GM12892 (cell line): Measurements from ENCODE around the gene ZFAND2A.

ENCODE experiments used
- DNase-seq: peaks from one replicate; pipeline ENCODE4 v3.0.0; 2011; ENCODE audit not compliant: insufficient read length
- FAIRE-seq: peaks from 2 replicates; lab custom pipeline; 2011; peaks lifted over from hg19 to GRCh38; lab: Jason Lieb, UNC
- POLR2A ChIP-seq: IDR thresholded peaks from 2 replicates; pipeline ENCODE4 v1.6.1; 2011; ENCODE audit warnings: low read depth, low read length, control low read depth
- POLR2AphosphoS5 ChIP-seq: IDR thresholded peaks from 2 replicates; pipeline ENCODE4 v1.6.1; 2011; ENCODE audit warnings: low read depth, low read length, control low read depth
- TAF1 ChIP-seq: IDR thresholded peaks from 2 replicates; pipeline ENCODE4 v1.6.1; 2011; ENCODE audit warnings: low read depth, mild to moderate bottlenecking, control low read depth, low read length, borderline replicate concordance

Gene ZFAND2A

DNA sequence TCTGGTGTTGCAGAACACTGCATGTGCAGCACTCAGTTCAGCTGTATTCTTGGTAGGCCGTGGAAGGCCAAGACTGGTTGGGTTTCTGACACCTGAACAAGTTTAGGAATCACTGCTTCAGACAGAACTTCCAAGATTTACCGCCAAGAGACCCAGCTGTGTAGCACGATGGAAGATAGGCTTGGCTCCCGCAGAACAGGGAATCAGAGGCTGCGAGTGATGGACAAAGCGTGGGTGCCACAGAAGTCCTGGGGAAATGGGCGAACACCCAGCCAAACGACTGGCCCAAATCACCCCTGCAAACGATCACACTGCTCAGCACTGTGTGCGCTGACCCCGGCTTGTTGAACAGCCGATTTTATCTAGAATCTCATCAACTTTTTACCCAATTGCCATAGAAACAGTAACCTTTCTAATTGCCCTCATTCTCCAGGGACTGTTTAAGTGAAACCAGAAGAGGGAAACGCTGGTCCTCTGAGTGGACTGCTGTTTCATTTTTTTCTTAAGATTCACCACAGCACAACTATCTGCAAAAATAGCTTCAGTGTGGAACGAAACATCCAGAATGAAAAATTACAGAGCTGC lies 17.9 kb downstream of the ZFAND2A start:
- DNase-seq (no peak), FAIRE-seq (no peak)
- TF ChIP-seq TAF1 (no peak), POLR2AphosphoS5 (no peak), POLR2A (no peak)

DNA sequence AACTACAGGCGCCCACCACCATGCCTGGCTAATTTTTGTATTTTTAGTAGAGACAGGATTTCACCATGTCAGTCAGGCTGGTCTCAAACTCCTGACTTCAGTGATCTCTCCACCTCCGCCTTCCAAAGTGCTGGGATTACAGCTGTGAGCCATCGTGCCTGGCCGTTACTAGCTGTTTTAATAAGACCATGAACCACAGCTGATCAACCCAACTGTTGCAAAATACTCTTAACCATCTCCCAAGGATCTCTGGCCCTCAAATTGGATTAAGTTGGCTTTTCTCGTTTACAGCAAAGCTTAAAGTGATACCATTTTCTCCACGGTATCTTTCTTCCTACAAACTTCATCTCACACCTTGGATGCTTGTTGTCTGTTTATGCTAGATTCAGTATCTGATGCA lies 18.3 kb downstream of the ZFAND2A start:
- no peak for FAIRE-seq
- no peak for TF ChIP-seq POLR2AphosphoS5
- TF ChIP-seq TAF1 = no peak
- TF ChIP-seq POLR2A = no peak

GRCh38 chr7:1140476-1141104 lies 19.4 kb downstream of the ZFAND2A start:
- TF ChIP-seq POLR2AphosphoS5 (no peak), TAF1 (no peak)
- no peak for FAIRE-seq
- DNase-seq = no peak

More for the DNA sequence above, 18.3 kb downstream of the ZFAND2A start:
- no peak for DNase-seq

GRCh38 chr7:1137517-1138167 lies 22.4 kb downstream of the ZFAND2A start:
- FAIRE-seq (no peak), DNase-seq (no peak)
- TF ChIP-seq POLR2A (peak; percentile 49; the same call in 1 of the 2 replicates), TAF1 (no peak), POLR2AphosphoS5 (no peak)

- FAIRE-seq (no peak), DNase-seq (no peak)
Observed at GRCh38 chr7:1136841-1137516, 23.0 kb downstream of the ZFAND2A start.

GRCh38 chr7:1134951-1135350 lies 25.0 kb downstream of the ZFAND2A start:
- no peak for DNase-seq
- no peak for FAIRE-seq
- TF ChIP-seq POLR2A (no peak), POLR2AphosphoS5 (no peak), TAF1 (no peak)

More at GRCh38 chr7:1136841-1137516, 23.0 kb downstream of the ZFAND2A start:
- TF ChIP-seq POLR2A = no peak
- no peak for TF ChIP-seq TAF1
- no peak for TF ChIP-seq POLR2AphosphoS5

DNA sequence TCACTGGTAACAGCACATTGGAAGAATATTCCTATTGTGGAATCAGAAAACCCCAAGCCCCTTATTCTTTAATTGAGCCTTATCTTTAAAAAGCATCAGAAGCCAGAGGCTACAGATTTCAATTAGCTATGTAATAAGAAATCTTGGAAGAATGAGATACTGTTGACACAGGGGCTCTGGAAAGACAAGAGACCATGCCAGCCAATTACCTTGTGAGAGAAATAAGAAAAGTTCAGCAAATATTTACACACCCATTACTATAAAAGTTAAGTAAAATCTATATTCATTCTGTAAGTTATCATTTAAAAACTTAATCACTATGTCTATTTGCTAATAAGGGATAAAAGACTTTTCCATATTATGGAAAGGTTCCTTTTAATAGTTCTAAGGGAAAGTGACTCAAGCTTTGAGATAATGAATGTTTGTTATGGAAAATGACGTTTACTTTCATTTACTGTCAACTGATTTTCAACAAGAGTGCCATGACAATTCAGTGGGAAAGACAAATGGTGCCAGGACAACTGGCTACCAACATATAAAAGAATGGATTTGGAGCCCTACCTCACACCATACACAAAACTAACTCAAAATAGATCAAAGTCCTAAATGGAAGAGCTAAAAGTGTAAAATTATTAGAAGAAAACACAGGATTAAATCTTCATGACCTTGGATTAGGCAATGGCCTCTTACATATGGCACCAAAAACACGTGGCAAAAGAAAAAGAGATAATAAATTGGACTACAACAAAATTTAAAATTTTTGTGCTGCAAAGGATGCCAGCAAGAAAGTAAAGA lies 28.3 kb downstream of the ZFAND2A start:
- FAIRE-seq (no peak), DNase-seq (no peak)
- TF ChIP-seq POLR2A = no peak
- no peak for TF ChIP-seq TAF1
- TF ChIP-seq POLR2AphosphoS5 = no peak

DNA sequence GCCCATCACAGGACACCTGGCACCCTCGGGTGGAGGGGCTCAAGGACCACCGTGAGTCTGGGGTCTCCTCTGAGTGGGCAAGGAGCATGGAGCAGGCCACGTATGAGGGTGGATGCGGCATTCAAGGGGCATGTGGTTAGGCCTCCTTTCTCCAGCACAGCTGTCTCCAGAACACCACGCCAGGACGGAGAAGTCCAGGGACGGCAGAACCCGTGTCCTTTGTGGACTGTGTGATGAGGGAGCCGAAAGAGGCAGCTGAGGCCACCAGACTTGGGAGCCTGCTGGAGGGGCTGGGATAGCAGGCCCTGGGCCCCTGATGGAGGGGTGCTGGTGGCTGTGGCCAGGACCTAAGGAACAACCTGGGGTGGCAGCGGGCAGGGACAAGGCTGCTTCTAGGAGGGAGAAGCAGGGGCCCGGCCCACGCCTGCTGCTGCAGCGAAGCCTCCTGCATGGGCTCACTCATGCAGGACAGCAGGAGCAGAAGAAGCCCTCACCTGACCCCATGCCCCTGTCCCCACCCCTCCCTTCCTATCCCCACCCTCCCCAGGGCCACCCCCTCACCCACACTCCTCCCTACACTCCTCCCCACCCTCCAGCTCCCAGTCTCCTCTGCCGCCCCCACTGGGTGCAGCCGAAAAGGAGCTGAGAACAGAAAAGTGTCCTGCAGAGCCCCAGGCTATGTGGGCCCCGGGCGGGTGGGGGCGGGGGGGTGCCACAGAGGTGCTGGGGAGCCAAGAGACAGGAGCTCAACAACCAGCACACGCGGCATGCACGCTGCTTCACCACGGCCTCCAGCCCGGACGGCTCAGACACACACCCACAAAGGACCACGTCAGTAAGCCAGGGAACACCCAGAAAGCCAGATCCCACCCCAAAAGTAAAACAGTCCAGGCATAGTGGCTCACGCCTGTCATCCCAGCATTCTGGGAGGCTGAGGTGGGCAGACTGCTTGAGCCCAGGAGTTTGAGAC lies 29.7 kb downstream of the ZFAND2A start:
- no peak for TF ChIP-seq POLR2AphosphoS5
- FAIRE-seq = no peak

DNA sequence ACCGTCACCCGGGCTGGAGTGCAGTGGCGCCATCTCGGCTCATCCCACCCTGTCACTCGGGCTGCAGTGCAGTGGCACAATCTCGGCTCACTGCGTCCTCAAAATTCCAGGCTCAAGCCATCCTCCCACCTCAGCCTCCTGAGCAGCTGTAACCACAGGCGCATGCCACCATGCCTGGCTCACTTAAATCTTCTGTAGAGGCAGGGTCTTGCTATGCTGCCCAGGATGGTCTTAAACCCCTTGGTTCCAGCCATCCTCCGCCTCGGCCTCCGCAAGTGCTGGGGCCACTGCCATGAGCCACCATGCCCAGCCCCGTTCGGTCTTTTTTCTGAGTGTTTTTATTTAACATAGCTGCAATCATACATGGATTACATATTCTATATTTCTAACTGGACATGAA lies 30.6 kb downstream of the ZFAND2A start:
- DNase-seq (no peak), FAIRE-seq (no peak)
- TF ChIP-seq POLR2AphosphoS5 (no peak), POLR2A (no peak), TAF1 (no peak)

More for the DNA sequence above, 29.7 kb downstream of the ZFAND2A start:
- DNase-seq = no peak

GRCh38 chr7:1127001-1127400 lies 33.0 kb downstream of the ZFAND2A start:
- DNase-seq (no peak), FAIRE-seq (no peak)
- TF ChIP-seq TAF1 = no peak
- TF ChIP-seq POLR2A = no peak
- no peak for TF ChIP-seq POLR2AphosphoS5
